ENCODE data around the gene AKR1B15. TPM values are rescaled to one million over a fixed set of nuclear protein-coding genes. Genes with fewer than 3 reads are reported as not detected.

The AKR1B15 gene
- total and polyA plus RNA-seq, 9 of the 15 experiments (the other 6 are each of a cell fraction or from before 2014, with no cell fraction given) = not detected

DNA sequence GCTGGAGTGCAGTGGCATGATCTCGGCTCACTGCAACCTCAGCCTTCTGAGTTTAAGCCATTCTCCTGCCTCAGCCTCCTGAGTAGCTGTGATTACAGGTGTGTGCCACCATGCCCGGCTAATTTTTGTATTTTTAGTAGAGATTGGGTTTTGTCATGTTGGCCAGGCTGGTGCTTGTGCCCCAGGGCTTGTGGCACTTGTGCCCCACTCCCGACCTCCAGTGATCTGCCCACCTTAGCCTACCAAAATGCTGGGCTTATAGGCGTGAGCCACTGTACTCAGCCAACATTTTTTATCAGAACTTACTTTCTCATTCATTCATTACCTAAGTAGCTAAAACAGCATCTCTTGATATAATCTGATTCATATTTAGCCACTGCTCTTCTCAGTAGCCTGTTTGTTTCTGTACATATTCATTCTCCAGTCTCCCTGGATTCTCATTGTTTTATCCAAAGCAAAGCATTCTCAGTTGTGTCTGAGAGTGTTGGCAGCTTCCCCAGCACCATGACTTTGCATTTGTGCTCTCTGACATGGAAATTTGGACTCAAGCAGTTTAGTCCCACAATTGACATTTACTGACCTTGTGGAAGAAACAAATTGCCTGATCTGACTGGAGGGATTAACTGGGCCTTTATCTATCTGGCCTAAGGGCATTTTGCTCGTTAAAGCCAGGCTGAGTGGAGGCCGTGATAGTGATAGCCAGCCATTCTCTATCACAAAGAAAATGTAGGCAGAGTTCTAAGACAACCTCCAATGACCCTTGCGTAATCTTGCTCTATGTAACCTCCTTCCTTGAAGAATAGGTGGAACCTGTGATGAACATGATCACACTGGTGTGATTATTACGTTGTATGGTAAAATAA lies 44.9 kb downstream of the AKR1B15 start (continued):
- TF ChIP-seq, protein P1, sequence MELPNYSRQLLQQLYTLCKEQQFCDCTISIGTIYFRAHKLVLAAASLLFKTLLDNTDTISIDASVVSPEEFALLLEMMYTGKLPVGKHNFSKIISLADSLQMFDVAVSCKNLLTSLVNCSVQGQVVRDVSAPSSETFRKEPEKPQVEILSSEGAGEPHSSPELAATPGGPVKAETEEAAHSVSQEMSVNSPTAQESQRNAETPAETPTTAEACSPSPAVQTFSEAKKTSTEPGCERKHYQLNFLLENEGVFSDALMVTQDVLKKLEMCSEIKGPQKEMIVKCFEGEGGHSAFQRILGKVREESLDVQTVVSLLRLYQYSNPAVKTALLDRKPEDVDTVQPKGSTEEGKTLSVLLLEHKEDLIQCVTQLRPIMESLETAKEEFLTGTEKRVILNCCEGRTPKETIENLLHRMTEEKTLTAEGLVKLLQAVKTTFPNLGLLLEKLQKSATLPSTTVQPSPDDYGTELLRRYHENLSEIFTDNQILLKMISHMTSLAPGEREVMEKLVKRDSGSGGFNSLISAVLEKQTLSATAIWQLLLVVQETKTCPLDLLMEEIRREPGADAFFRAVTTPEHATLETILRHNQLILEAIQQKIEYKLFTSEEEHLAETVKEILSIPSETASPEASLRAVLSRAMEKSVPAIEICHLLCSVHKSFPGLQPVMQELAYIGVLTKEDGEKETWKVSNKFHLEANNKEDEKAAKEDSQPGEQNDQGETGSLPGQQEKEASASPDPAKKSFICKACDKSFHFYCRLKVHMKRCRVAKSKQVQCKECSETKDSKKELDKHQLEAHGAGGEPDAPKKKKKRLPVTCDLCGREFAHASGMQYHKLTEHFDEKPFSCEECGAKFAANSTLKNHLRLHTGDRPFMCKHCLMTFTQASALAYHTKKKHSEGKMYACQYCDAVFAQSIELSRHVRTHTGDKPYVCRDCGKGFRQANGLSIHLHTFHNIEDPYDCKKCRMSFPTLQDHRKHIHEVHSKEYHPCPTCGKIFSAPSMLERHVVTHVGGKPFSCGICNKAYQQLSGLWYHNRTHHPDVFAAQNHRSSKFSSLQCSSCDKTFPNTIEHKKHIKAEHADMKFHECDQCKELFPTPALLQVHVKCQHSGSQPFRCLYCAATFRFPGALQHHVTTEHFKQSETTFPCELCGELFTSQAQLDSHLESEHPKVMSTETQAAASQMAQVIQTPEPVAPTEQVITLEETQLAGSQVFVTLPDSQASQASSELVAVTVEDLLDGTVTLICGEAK (IDR thresholded peaks at IDR 0.05) = no peak
- TF ChIP-seq, protein P1 (CRISPR knock-in tag; IDR thresholded peaks at IDR 0.05) = no peak
- no peak for TF ChIP-seq ZNF408 (CRISPR knock-in tag; IDR thresholded peaks at IDR 0.05; ENCODE audit: low read depth)
- TF ChIP-seq RCOR1 (IDR thresholded peaks at IDR 0.05; ENCODE audit: borderline replicate concordance in 1 of 2, low read depth in 2 of 2, low read length in 2 of 2) = peak; percentile 93 to 99
- TF ChIP-seq POU5F1 (IDR thresholded peaks at IDR 0.05; ENCODE audit: borderline replicate concordance, low read depth, low read length, partially characterized antibody) = no peak
- no peak for TF ChIP-seq MYC (IDR thresholded peaks at IDR 0.05; ENCODE audit: low read depth, low read length)
- no peak for TF ChIP-seq MYC (CRISPR knock-in tag; IDR thresholded peaks at IDR 0.05; ENCODE audit: borderline replicate concordance, low read depth)
- peak; percentile 92 for TF ChIP-seq C11orf30 (IDR thresholded peaks at IDR 0.05; ENCODE audit: low read depth)
- TF ChIP-seq KLF16 (IDR thresholded peaks at IDR 0.05) = 0 out of 2 replicates have a peak, but pooled peaks have one; percentile 51
- no peak for TF ChIP-seq GATAD2B (IDR thresholded peaks at IDR 0.05; ENCODE audit: borderline replicate concordance)
- TF ChIP-seq, protein P2, sequence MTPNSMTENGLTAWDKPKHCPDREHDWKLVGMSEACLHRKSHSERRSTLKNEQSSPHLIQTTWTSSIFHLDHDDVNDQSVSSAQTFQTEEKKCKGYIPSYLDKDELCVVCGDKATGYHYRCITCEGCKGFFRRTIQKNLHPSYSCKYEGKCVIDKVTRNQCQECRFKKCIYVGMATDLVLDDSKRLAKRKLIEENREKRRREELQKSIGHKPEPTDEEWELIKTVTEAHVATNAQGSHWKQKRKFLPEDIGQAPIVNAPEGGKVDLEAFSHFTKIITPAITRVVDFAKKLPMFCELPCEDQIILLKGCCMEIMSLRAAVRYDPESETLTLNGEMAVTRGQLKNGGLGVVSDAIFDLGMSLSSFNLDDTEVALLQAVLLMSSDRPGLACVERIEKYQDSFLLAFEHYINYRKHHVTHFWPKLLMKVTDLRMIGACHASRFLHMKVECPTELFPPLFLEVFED (CRISPR knock-in tag; conservative IDR thresholded peaks at IDR 0.05) = no peak
- TF ChIP-seq CCNT2 (IDR thresholded peaks at IDR 0.05; ENCODE audit: borderline replicate concordance, extremely low read depth, insufficient read length, low read depth, low read length) = peak; percentile 56
- TF ChIP-seq ESRRB (CRISPR knock-in tag; IDR thresholded peaks at IDR 0.05; ENCODE audit: borderline replicate concordance) = no peak
- TF ChIP-seq BCOR (IDR thresholded peaks at IDR 0.05) = peak; percentile 47; the same call in 1 of the 2 replicates
- TF ChIP-seq NFATC3 (IDR thresholded peaks at IDR 0.05) = no peak
- no peak for TF ChIP-seq NCOA4 (IDR thresholded peaks at IDR 0.05; ENCODE audit: partially characterized antibody)
- no peak for TF ChIP-seq MTF1 (CRISPR knock-in tag; IDR thresholded peaks at IDR 0.05; ENCODE audit: borderline replicate concordance)
- TF ChIP-seq CBX3 (IDR thresholded peaks at IDR 0.05; ENCODE audit: borderline replicate concordance in 1 of 2, low read length in 2 of 2) = no peak

Data from K562 (cell line).